ENCODE results near the gene BEAN1. TPM values are rescaled to one million over a fixed set of nuclear protein-coding genes. Genes with fewer than 3 reads are reported as not detected.
"Not testable (repeated sequence)": the region's sequence is repeated elsewhere in the genome, so short reads cannot be mapped to it uniquely, and the experiment has no call there.

The BEAN1 gene
- total RNA-seq, 1 experiment from 2014 or later: not detected

- Histone ChIP-seq H3K27me3 (replicated peaks) (no peaks in the 10 kb centered on the region), H3K27ac (no peak overlapping the region), H3K4me3 (no peak overlapping the region), H3K36me3 (peaks cover 19% of the 10 kb centered on the region), H3K9me3 (replicated peaks) (no peaks in the 10 kb centered on the region), H3K4me1 (replicated peaks) (peaks cover 27% of the 10 kb centered on the region)
- DNase-seq (ENCODE audit: low read depth in 1 of 2, low spot score in 2 of 2): no peak
Observed at GRCh38 chr16:66507731-66508239, 80.7 kb downstream of the BEAN1 start.

- Histone ChIP-seq H3K4me1 (replicated peaks) (peaks cover 33% of the 10 kb centered on the region), H3K36me3 (peaks cover 19% of the 10 kb centered on the region), H3K27me3 (replicated peaks) (no peaks in the 10 kb centered on the region), H3K4me3 (no peak overlapping the region), H3K27ac (no peak overlapping the region), H3K9me3 (replicated peaks) (no peaks in the 10 kb centered on the region)
- DNase-seq (ENCODE audit: low read depth in 1 of 2, low spot score in 2 of 2): peak; percentile 25 to 30
Observed at GRCh38 chr16:66508248-66508913, 81.3 kb downstream of the BEAN1 start.

- no peak overlapping the region for H3K27ac ChIP-seq
- H3K27me3 ChIP-seq (replicated peaks): no peaks in the 10 kb centered on the region
- H3K36me3 ChIP-seq: peaks cover 19% of the 10 kb centered on the region
- H3K4me3 ChIP-seq: no peak overlapping the region
- peaks cover 39% of the 10 kb centered on the region for H3K4me1 ChIP-seq (replicated peaks)
- DNase-seq (ENCODE audit: low read depth in 1 of 2, low spot score in 2 of 2): peak in 1 of 2 experiments; percentile 32
- no peaks in the 10 kb centered on the region for H3K9me3 ChIP-seq (replicated peaks)
Observed at GRCh38 chr16:66508914-66509496, 81.9 kb downstream of the BEAN1 start.

- Histone ChIP-seq H3K4me1 (replicated peaks) (peaks cover 40% of the 10 kb centered on the region), H3K36me3 (peaks cover 19% of the 10 kb centered on the region), H3K4me3 (no peak overlapping the region), H3K27ac (no peak overlapping the region), H3K9me3 (replicated peaks) (no peaks in the 10 kb centered on the region), H3K27me3 (replicated peaks) (no peaks in the 10 kb centered on the region)
- DNase-seq (ENCODE audit: low read depth in 1 of 2, low spot score in 2 of 2): peak in 1 of 2 experiments; percentile 25
Observed at GRCh38 chr16:66509576-66509975, 82.5 kb downstream of the BEAN1 start.

GRCh38 chr16:66510298-66510697 lies 83.2 kb downstream of the BEAN1 start:
- Histone ChIP-seq H3K27me3 (replicated peaks) (no peaks in the 10 kb centered on the region), H3K27ac (no peak overlapping the region), H3K4me3 (no peak overlapping the region), H3K36me3 (peaks cover 19% of the 10 kb centered on the region), H3K9me3 (replicated peaks) (no peaks in the 10 kb centered on the region), H3K4me1 (replicated peaks) (peaks cover 44% of the 10 kb centered on the region)
- DNase-seq (ENCODE audit: low read depth in 1 of 2, low spot score in 2 of 2): peak in 1 of 2 experiments; percentile 37

- peak overlapping the region; percentile 84 for H3K27ac ChIP-seq
- H3K36me3 ChIP-seq: peaks cover 19% of the 10 kb centered on the region
- peaks cover 51% of the 10 kb centered on the region for H3K4me1 ChIP-seq (replicated peaks)
- H3K4me3 ChIP-seq: no peak overlapping the region
- peak in 1 of 2 experiments; percentile 32 for DNase-seq (ENCODE audit: low read depth in 1 of 2, low spot score in 2 of 2)
- H3K27me3 ChIP-seq (replicated peaks): no peaks in the 10 kb centered on the region
- H3K9me3 ChIP-seq (replicated peaks): no peaks in the 10 kb centered on the region
Observed at GRCh38 chr16:66510711-66511601, 83.9 kb downstream of the BEAN1 start.

GRCh38 chr16:66511602-66512271 lies 84.6 kb downstream of the BEAN1 start:
- Histone ChIP-seq H3K4me1 (replicated peaks) (peaks cover 58% of the 10 kb centered on the region), H3K27ac (peak overlapping the region; percentile 84), H3K36me3 (peaks cover 19% of the 10 kb centered on the region), H3K9me3 (replicated peaks) (no peaks in the 10 kb centered on the region), H3K4me3 (no peak overlapping the region), H3K27me3 (replicated peaks) (no peaks in the 10 kb centered on the region)
- peak; percentile 53 to 59 for DNase-seq (ENCODE audit: low read depth in 1 of 2, low spot score in 2 of 2)

- no peaks in the 10 kb centered on the region for H3K9me3 ChIP-seq (replicated peaks)
- H3K4me3 ChIP-seq: no peak overlapping the region
- peaks cover 22% of the 10 kb centered on the region for H3K36me3 ChIP-seq
- peak; percentile 64 to 73 for DNase-seq (ENCODE audit: low read depth in 1 of 2, low spot score in 2 of 2)
- peaks cover 65% of the 10 kb centered on the region for H3K4me1 ChIP-seq (replicated peaks)
- H3K27ac ChIP-seq: peak overlapping the region; percentile 84
- no peaks in the 10 kb centered on the region for H3K27me3 ChIP-seq (replicated peaks)
Observed at GRCh38 chr16:66512272-66513110, 85.4 kb downstream of the BEAN1 start.

GRCh38 chr16:66513111-66513723 lies 86.1 kb downstream of the BEAN1 start:
- peaks cover 66% of the 10 kb centered on the region for H3K4me1 ChIP-seq (replicated peaks)
- H3K9me3 ChIP-seq (replicated peaks): no peaks in the 10 kb centered on the region
- H3K27ac ChIP-seq: peak overlapping the region; percentile 84
- no peak overlapping the region for H3K4me3 ChIP-seq
- peaks cover 25% of the 10 kb centered on the region for H3K36me3 ChIP-seq
- H3K27me3 ChIP-seq (replicated peaks): no peaks in the 10 kb centered on the region
- peak; percentile 48 to 64 for DNase-seq (ENCODE audit: low read depth in 1 of 2, low spot score in 2 of 2)

GRCh38 chr16:66514391-66514790 lies 87.3 kb downstream of the BEAN1 start:
- DNase-seq (ENCODE audit: low read depth in 1 of 2, low spot score in 2 of 2): peak in 1 of 2 experiments; percentile 16
- Histone ChIP-seq H3K36me3 (peaks cover 25% of the 10 kb centered on the region), H3K4me1 (replicated peaks) (peaks cover 61% of the 10 kb centered on the region)
- not testable (repeated sequence) for H3K27ac ChIP-seq; H3K27me3 ChIP-seq (replicated peaks); H3K9me3 ChIP-seq (replicated peaks); H3K4me3 ChIP-seq

GRCh38 chr16:66514980-66515595 lies 88.0 kb downstream of the BEAN1 start:
- not testable (repeated sequence) for H3K27me3 ChIP-seq (replicated peaks); H3K4me3 ChIP-seq; DNase-seq (ENCODE audit: low read depth in 1 of 2, low spot score in 2 of 2); H3K9me3 ChIP-seq (replicated peaks)
- peaks cover 61% of the 10 kb centered on the region for H3K4me1 ChIP-seq (replicated peaks)
- peak overlapping the region; percentile 30 for H3K27ac ChIP-seq
- H3K36me3 ChIP-seq: peaks cover 25% of the 10 kb centered on the region

Measured in SJSA1 (cell line).